Ishikawa (cell line): Measurements from ENCODE around the gene NMD3.
A peak's percentile ranks its signal among the peaks of the same experiment; 100 is the strongest.

Experiments used
- CEBPB ChIP-seq: IDR thresholded peaks from 2 replicates; pipeline ENCODE4 v1.6.1; 2012
- EGR1 ChIP-seq: IDR thresholded peaks from 2 replicates; pipeline ENCODE4 v1.6.1; 2012
- EP300 ChIP-seq: IDR thresholded peaks from 2 replicates; pipeline ENCODE4 v1.6.1; 2012; ENCODE audit warnings: borderline replicate concordance
- FOXM1 ChIP-seq: IDR thresholded peaks from 2 replicates; pipeline ENCODE4 v1.6.1; 2012; ENCODE audit warnings: low read depth, borderline replicate concordance
- MAX ChIP-seq: IDR thresholded peaks from 2 replicates; pipeline ENCODE4 v1.6.1; 2012
- NFIC ChIP-seq: IDR thresholded peaks from 2 replicates; pipeline ENCODE4 v1.6.1; 2012
- RAD21 ChIP-seq: IDR thresholded peaks from 2 replicates; pipeline ENCODE4 v1.6.1; 2012; ENCODE audit warnings: low read depth
- REST ChIP-seq: IDR thresholded peaks from 2 replicates; pipeline ENCODE4 v1.6.1; 2012; ENCODE audit warnings: low read depth, mild to moderate bottlenecking
- TAF1 ChIP-seq: IDR thresholded peaks from 2 replicates; pipeline ENCODE4 v1.6.1; 2012; ENCODE audit warnings: low read depth, mild to moderate bottlenecking
- TCF12 ChIP-seq: IDR thresholded peaks from 2 replicates; pipeline ENCODE4 v1.6.1; 2012; ENCODE audit warnings: low read depth
- TEAD4 ChIP-seq: IDR thresholded peaks from 2 replicates; pipeline ENCODE4 v1.6.1; 2012
- USF1 ChIP-seq: IDR thresholded peaks from 2 replicates; pipeline ENCODE4 v1.6.1; 2012
- YY1 ChIP-seq: IDR thresholded peaks from 2 replicates; pipeline ENCODE4 v1.6.1; 2012; ENCODE audit warnings: low read depth
- ZBTB7A ChIP-seq: IDR thresholded peaks from 2 replicates; pipeline ENCODE4 v1.6.1; 2012; ENCODE audit warnings: low read depth

Gene NMD3

GRCh38 chr3:161212906-161213305, 8.2 kb upstream of the NMD3 start:
- TF ChIP-seq REST (no peak), RAD21 (no peak), CEBPB (no peak), ZBTB7A (no peak), EP300 (no peak), YY1 (no peak), MAX (no peak)

- TF ChIP-seq EGR1: no peak
- no peak for TF ChIP-seq TAF1
- no peak for TF ChIP-seq TEAD4
Measured at GRCh38 chr3:161213644-161214043, 7.5 kb upstream of the NMD3 start.

GRCh38 chr3:161215185-161215584, 5.9 kb upstream of the NMD3 start:
- TF ChIP-seq REST (no peak), CEBPB (no peak), TAF1 (no peak), NFIC (no peak), ZBTB7A (no peak), TEAD4 (no peak), USF1 (no peak), EGR1 (no peak)

GRCh38 chr3:161217496-161217895, 3.6 kb upstream of the NMD3 start:
- TF ChIP-seq TEAD4 (no peak), MAX (no peak), USF1 (no peak), TAF1 (no peak), RAD21 (no peak), REST (no peak), TCF12 (no peak), EP300 (no peak), NFIC (no peak), ZBTB7A (no peak), CEBPB (no peak), YY1 (no peak), EGR1 (no peak), FOXM1 (no peak)

GRCh38 chr3:161219495-161219894, 1.6 kb upstream of the NMD3 start:
- TF ChIP-seq TEAD4: no peak
- TF ChIP-seq REST: peak; percentile 25; the same call in 1 of the 2 replicates
